K562 (cell line): ENCODE measurements around the gene GPHN. TPM values are rescaled to one million over a fixed set of nuclear protein-coding genes. Genes with fewer than 3 reads are reported as not detected.
"Not testable (repeated sequence)": the region's sequence is repeated elsewhere in the genome, so short reads cannot be mapped to it uniquely, and the experiment has no call there.

Source experiments
- ATAC-seq: fragments of 200-7000 bp; cut with Tn5 transposase; 3 replicates; pipeline ENCODE4 v1.9.1; 2020; ENCODE audit warnings: moderate library complexity
- BruUV-seq: library from RNA; stranded (reverse); fragments of 400-500 nt; replicated peaks from 2 replicates; lab custom pipeline; 2021; lab: Mats Ljungman, UMichigan
- CTCF ChIA-PET: fragments of 300-600 bp; formaldehyde crosslinking; extraction: SDS; loops from one replicate; lab custom pipeline; 2021; ENCODE audit warnings: low intra/inter-chr PET ratio; lab: Yijun Ruan, JAX
- POLR2A ChIA-PET: fragments of 300-600, 350-650 bp; sonication (Branson Sonifier 250); formaldehyde crosslinking; extraction: SDS; loops from one replicate; lab custom pipeline; 2021; ENCODE audit warnings: antibody characterized with exemption, inconsistent platforms; lab: Yijun Ruan, JAX
- DNase-seq, 4 experiments: peaks; one replicate each; pipeline versions ENCODE4 v3.0.0 to v3.0.0-alpha.2; 2011 to 2018; ENCODE audit warnings: low spot score in 3 of 4, mixed read lengths in 3 of 4; ENCODE audit errors: extremely low read depth in 1 of 4
- FAIRE-seq: peaks from 2 replicates; lab custom pipeline; 2011; peaks lifted over from hg19 to GRCh38; lab: Jason Lieb, UNC
- H2AFZ ChIP-seq: 2 replicates; pipeline ENCODE4 v1.6.0; 2011; ENCODE audit warnings: low read depth, low read length, control low read depth, inconsistent platforms
- H3K27ac ChIP-seq: fragments of 200-600 bp; 3 replicates; pipeline ENCODE4 v1.8.0; 2011; ENCODE audit warnings: low read depth, mild to moderate bottlenecking, control low read depth, inconsistent platforms, low read length, moderate library complexity, mixed read lengths; ENCODE audit errors: extremely low read depth
- H3K27me3 ChIP-seq, 2 experiments: fragments of 300-600 bp in 1 of 2; 2 replicates in 1 of 2; 3 replicates in 1 of 2; pipeline versions ENCODE4 v1.6.0 to v1.8.0; 2011; ENCODE audit warnings: inconsistent platforms in 2 of 2, low read length in 2 of 2, mild to moderate bottlenecking in 1 of 2, mixed read lengths in 1 of 2, moderate library complexity in 1 of 2; ENCODE audit not compliant: control insufficient read depth in 2 of 2, insufficient read depth in 2 of 2
- H3K36me3 ChIP-seq: fragments of 300-600 bp; 3 replicates; pipeline ENCODE4 v1.8.0; 2011; ENCODE audit warnings: mild to moderate bottlenecking, low read length, inconsistent platforms; ENCODE audit not compliant: control insufficient read depth, insufficient read depth
- H3K4me1 ChIP-seq, 2 experiments: fragments of 200-600 bp in 1 of 2; replicated peaks in 1 of 2; 2 replicates in 1 of 2; 3 replicates in 1 of 2; pipeline versions ENCODE4 v1.5.1 to v1.8.0; 2011; ENCODE audit warnings: inconsistent platforms in 2 of 2, low read length in 2 of 2, mild to moderate bottlenecking in 1 of 2, mixed read lengths in 1 of 2, moderate library complexity in 1 of 2; ENCODE audit not compliant: control insufficient read depth in 2 of 2, insufficient read depth in 2 of 2
- H3K4me2 ChIP-seq: 2 replicates; pipeline ENCODE4 v1.6.1; 2011; ENCODE audit warnings: low read length, control low read depth, inconsistent platforms, mixed read lengths; ENCODE audit not compliant: insufficient read depth
- H3K4me3 ChIP-seq: fragments of 200-600 bp; sonication (generic), shearing (Covaris generic); 2 replicates; pipeline ENCODE4 v1.5.1; 2016; ENCODE audit warnings: control low read depth, inconsistent platforms
- H3K79me2 ChIP-seq: fragments of 200-600 bp; 3 replicates; pipeline ENCODE4 v1.8.0; 2011; ENCODE audit warnings: low read length, inconsistent platforms; ENCODE audit not compliant: control insufficient read depth, insufficient read depth
- H3K9ac ChIP-seq, 2 experiments: 2 replicates each; pipeline versions ENCODE4 v1.6.0 to v1.6.1; 2011; ENCODE audit warnings: low read depth in 2 of 2, low read length in 2 of 2, control low read depth in 1 of 2, inconsistent platforms in 1 of 2, mild to moderate bottlenecking in 1 of 2, mixed read lengths in 1 of 2; ENCODE audit not compliant: insufficient read depth in 1 of 2
- H3K9me1 ChIP-seq: one replicate; pipeline ENCODE4 v1.6.0; 2011; ENCODE audit warnings: inconsistent platforms, mild to moderate bottlenecking, low read length, moderate library complexity; ENCODE audit not compliant: control insufficient read depth, insufficient read depth
- H3K9me3 ChIP-seq: replicated peaks from 2 replicates; pipeline ENCODE4 v1.5.1; 2011; ENCODE audit warnings: low read depth, low read length, inconsistent platforms; ENCODE audit not compliant: control insufficient read depth, insufficient read depth
- H4K20me1 ChIP-seq: replicated peaks from 2 replicates; pipeline ENCODE4 v1.6.1; 2011; ENCODE audit warnings: low read length, inconsistent platforms, mixed read lengths; ENCODE audit not compliant: control insufficient read depth, insufficient read depth
- BACH1 ChIP-seq: fragments of 200-800 bp; sonication (Bioruptor generic); IDR thresholded peaks from 2 replicates; pipeline ENCODE4 v1.6.1; 2016; ENCODE audit warnings: missing genetic modification characterization, missing compliant biosample characterization
- IFI16 ChIP-seq: fragments of 250-450 bp; sonication (Bioruptor Pico); IDR thresholded peaks from 2 replicates; pipeline ENCODE4 v2.1.2; 2022; ENCODE audit warnings: mild to moderate bottlenecking, inconsistent platforms
- OTX1 ChIP-seq: fragments of 450-650 bp; formaldehyde crosslinking; IDR thresholded peaks from 2 replicates; pipeline ENCODE4 v1.4.0; 2022; ENCODE audit warnings: mild to moderate bottlenecking
- TAF9B ChIP-seq: fragments of 450-650 bp; IDR thresholded peaks from 2 replicates; pipeline ENCODE4 v1.6.1; 2018; ENCODE audit warnings: mild to moderate bottlenecking; ENCODE audit not compliant: partially characterized antibody
- ZEB2 ChIP-seq: fragments of 450-650 bp; IDR thresholded peaks from 2 replicates; pipeline ENCODE4 v1.6.1; 2016
- ZNF184 ChIP-seq: sonication (generic); formaldehyde crosslinking; IDR thresholded peaks from 2 replicates; pipeline ENCODE4 v1.5.0; 2020; ENCODE audit warnings: missing genetic modification reagents
- WGBS: fragments of 100-300 bp; shearing (Covaris generic); methylation state at CpG from one replicate; pipeline ENCODE4 v1.1.6; 2016; ENCODE audit warnings: low coverage, mixed read lengths; ENCODE audit not compliant: insufficient coverage; ENCODE audit errors: missing lambda C conversion rate; 5-methylcytosine and 5-hydroxymethylcytosine counted together
- in situ Hi-C: fragments of 300-500 bp; cut with MboI; formaldehyde crosslinking; loops from 4 replicates; pipeline ENCODE4 v1.15.0; 2018; ENCODE audit warnings: inconsistent platforms, mixed read lengths
- intact Hi-C: fragments of 100-400 bp; cut with micrococcal nuclease; formaldehyde crosslinking; loops from 2 replicates; pipeline ENCODE4 v1.14.2; 2022
- polyA plus RNA-seq, 8 experiments: library from polyadenylated mRNA; depleted of rRNA in 4 of 8; stranded (reverse) in 5 of 8; unstranded in 3 of 8; fragments of >200 nt; fragmentation: Nextera tagmentation in 2 of 8; fragmentation: Illumina TruSeq in 1 of 8; extraction: Ambion mirVana in 2 of 8; extraction: Trizol in 1 of 8; gene quantifications; 2 replicates each; pipeline versions ENCODE4 v1.2.1 to v1.2.3, GENCODE V29; 2011 to 2014; ENCODE audit warnings: inconsistent platforms in 1 of 8, missing spikeins in 1 of 8
- total RNA-seq, 7 experiments: library from RNA; depleted of rRNA in 6 of 7; stranded (reverse); fragments of >200 nt in 6 of 7; fragmentation: Illumina TruSeq in 2 of 7; extraction: Trizol in 2 of 7; gene quantifications; 2 replicates each; pipeline versions ENCODE4 v1.2.1 to v1.2.3, GENCODE V29; 2011 to 2021; ENCODE audit warnings: low replicate concordance in 1 of 7
- TF ChIP-seq, protein P1 (sequence below): fragments of 450-650 bp; formaldehyde crosslinking; IDR thresholded peaks from 2 replicates; pipeline ENCODE4 v1.4.0; 2020; ENCODE audit warnings: mild to moderate bottlenecking, moderate library complexity
- TF ChIP-seq, protein P2 (sequence below): sonication (generic); formaldehyde crosslinking; IDR thresholded peaks from 2 replicates; pipeline ENCODE4 v1.8.1; 2023; ENCODE audit warnings: missing genetic modification reagents, mild to moderate bottlenecking, borderline replicate concordance

Gene GPHN
- total and polyA plus RNA-seq, 9 of the 15 experiments (the other 6 are each of a cell fraction or from before 2014, with no cell fraction given): 5.9 to 16.0 (median 11.4) TPM

DNA sequence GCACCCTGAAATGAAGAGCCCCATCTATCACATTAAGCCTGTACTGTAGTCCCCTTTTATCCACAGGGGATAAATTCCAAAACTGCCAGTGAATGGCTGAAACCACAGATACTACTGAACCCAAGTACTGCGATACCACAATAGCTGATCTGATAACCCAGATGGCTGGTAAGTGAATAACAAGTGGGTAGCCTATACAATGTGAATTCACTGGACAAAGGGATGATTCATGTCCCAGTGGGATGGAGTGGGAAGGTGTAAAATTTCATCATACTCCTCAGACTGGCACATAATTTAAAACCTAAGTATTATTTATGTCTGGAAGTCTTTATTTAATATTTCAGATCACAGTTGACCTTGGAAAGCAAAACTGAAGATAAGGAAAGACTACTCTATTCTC, 201.3 kb downstream of the GPHN start:
- POLR2A ChIA-PET: interaction anchor here (1.2 kb wide), 1 partner anchor 21 kb away, joined by 3 read pairs; no protein-coding TSS in a partner anchor
- DNase-seq: no peak
- H3K9me3 ChIP-seq: no peaks in the 10 kb centered on the region
- WGBS: 38% methylated on average over 1 of the region's 1 CpG
- no peak for ATAC-seq
- H3K4me3 ChIP-seq: no peak overlapping the region
- H3K9me1 ChIP-seq: no peaks in the 10 kb centered on the region
- in situ Hi-C loops: no loop called here
- no peaks in the 10 kb centered on the region for H4K20me1 ChIP-seq
- no peak overlapping the region for H3K9ac ChIP-seq
- no peaks in the 10 kb centered on the region for H3K36me3 ChIP-seq
- no peaks in the 10 kb centered on the region for H3K4me1 ChIP-seq
- intact Hi-C loops: no loop called here
- FAIRE-seq: no peak
- H3K27ac ChIP-seq: no peak overlapping the region
- BruUV-seq: no TSS peak
- no peaks in the 10 kb centered on the region for H3K79me2 ChIP-seq
- no peak overlapping the region for H3K4me2 ChIP-seq
- CTCF ChIA-PET: no interaction called here
- H3K27me3 ChIP-seq: no peaks in the 10 kb centered on the region
- TF ChIP-seq BACH1 (tag): no peak
- TF ChIP-seq OTX1: no peak
- TF ChIP-seq, protein P1, sequence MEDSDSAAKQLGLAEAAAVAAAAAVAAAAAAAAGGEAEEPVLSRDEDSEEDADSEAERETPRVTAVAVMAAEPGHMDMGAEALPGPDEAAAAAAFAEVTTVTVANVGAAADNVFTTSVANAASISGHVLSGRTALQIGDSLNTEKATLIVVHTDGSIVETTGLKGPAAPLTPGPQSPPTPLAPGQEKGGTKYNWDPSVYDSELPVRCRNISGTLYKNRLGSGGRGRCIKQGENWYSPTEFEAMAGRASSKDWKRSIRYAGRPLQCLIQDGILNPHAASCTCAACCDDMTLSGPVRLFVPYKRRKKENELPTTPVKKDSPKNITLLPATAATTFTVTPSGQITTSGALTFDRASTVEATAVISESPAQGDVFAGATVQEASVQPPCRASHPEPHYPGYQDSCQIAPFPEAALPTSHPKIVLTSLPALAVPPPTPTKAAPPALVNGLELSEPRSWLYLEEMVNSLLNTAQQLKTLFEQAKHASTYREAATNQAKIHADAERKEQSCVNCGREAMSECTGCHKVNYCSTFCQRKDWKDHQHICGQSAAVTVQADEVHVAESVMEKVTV: no peak
- TF ChIP-seq ZNF184 (CRISPR knock-in tag): no peak
- TF ChIP-seq, protein P2, sequence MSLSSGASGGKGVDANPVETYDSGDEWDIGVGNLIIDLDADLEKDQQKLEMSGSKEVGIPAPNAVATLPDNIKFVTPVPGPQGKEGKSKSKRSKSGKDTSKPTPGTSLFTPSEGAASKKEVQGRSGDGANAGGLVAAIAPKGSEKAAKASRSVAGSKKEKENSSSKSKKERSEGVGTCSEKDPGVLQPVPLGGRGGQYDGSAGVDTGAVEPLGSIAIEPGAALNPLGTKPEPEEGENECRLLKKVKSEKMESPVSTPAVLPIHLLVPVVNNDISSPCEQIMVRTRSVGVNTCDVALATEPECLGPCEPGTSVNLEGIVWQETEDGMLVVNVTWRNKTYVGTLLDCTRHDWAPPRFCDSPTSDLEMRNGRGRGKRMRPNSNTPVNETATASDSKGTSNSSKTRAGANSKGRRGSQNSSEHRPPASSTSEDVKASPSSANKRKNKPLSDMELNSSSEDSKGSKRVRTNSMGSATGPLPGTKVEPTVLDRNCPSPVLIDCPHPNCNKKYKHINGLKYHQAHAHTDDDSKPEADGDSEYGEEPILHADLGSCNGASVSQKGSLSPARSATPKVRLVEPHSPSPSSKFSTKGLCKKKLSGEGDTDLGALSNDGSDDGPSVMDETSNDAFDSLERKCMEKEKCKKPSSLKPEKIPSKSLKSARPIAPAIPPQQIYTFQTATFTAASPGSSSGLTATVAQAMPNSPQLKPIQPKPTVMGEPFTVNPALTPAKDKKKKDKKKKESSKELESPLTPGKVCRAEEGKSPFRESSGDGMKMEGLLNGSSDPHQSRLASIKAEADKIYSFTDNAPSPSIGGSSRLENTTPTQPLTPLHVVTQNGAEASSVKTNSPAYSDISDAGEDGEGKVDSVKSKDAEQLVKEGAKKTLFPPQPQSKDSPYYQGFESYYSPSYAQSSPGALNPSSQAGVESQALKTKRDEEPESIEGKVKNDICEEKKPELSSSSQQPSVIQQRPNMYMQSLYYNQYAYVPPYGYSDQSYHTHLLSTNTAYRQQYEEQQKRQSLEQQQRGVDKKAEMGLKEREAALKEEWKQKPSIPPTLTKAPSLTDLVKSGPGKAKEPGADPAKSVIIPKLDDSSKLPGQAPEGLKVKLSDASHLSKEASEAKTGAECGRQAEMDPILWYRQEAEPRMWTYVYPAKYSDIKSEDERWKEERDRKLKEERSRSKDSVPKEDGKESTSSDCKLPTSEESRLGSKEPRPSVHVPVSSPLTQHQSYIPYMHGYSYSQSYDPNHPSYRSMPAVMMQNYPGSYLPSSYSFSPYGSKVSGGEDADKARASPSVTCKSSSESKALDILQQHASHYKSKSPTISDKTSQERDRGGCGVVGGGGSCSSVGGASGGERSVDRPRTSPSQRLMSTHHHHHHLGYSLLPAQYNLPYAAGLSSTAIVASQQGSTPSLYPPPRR (CRISPR knock-in tag): no peak
- no peak for TF ChIP-seq IFI16 (CRISPR knock-in tag)
- no peak for TF ChIP-seq TAF9B
- TF ChIP-seq ZEB2: no peak
- H2AFZ ChIP-seq: no peak overlapping the region

DNA sequence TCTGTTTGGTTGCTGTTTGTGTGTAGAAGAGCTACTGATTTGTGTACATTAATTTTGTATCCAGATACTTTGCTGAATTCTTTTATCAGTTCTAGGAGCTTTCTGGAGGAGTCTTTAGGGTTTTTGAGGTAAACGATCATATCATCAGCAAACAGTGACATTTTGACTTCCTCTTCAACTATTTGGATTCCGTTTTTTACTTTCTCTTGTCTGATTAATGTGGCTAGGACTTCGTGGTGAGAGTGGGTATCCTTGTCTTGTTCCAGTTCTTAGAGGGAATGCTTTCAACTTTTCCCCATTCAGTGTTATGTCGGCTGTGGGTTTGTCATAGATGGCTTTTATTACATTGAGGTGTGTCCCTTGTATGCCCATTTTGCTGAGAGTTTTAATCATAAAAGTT, 206.3 kb downstream of the GPHN start:
- POLR2A ChIA-PET, H3K4me1 ChIP-seq, DNase-seq, H3K4me2 ChIP-seq, CTCF ChIA-PET, H3K36me3 ChIP-seq, BruUV-seq, H2AFZ ChIP-seq, H3K27me3 ChIP-seq, ATAC-seq, FAIRE-seq, intact Hi-C loops, H3K4me3 ChIP-seq, H3K79me2 ChIP-seq, H3K9me1 ChIP-seq, H3K9ac ChIP-seq, H4K20me1 ChIP-seq, in situ Hi-C loops, H3K27ac ChIP-seq, H3K9me3 ChIP-seq: not testable (repeated sequence)
- 2% methylated on average over 4 of the region's 4 CpGs for WGBS
